ENCODE results near the gene ARHGEF28. TPM values are rescaled to one million over a fixed set of nuclear protein-coding genes. Genes with fewer than 3 reads are reported as not detected.

ARHGEF28 gene
- total and polyA plus RNA-seq, 2 donors (not counting 1 experiment from before 2014, with no cell fraction given) = 2.3 to 34.3 TPM

GRCh38 chr5:73638344-73639095, 12.5 kb downstream of the ARHGEF28 start:
- no peak overlapping the region for H3K9ac ChIP-seq (ENCODE audit: insufficient read depth, low read length)
- peaks cover 4% of the 10 kb centered on the region for H3K4me1 ChIP-seq (ENCODE audit: control insufficient read depth, extremely low read depth, insufficient read depth, low read length)
- H3K4me3 ChIP-seq (replicated peaks in 1 of 4; ENCODE audit: control extremely low read depth in 1 of 4, insufficient read depth in 1 of 4, low read depth in 3 of 4, low read length in 4 of 4) = no peak overlapping the region
- H3K9me3 ChIP-seq (ENCODE audit: control insufficient read depth, insufficient read depth, low read depth, low read length) = no peaks in the 10 kb centered on the region
- H2AFZ ChIP-seq (ENCODE audit: low read length) = no peak overlapping the region
- no peaks in the 10 kb centered on the region for H4K20me1 ChIP-seq (ENCODE audit: control insufficient read depth, extremely low read depth, insufficient read depth, low read length)
- no peaks in the 10 kb centered on the region for H3K36me3 ChIP-seq (ENCODE audit: control insufficient read depth, insufficient read depth, low read length)
- no peaks in the 10 kb centered on the region for H3K27me3 ChIP-seq (ENCODE audit: control insufficient read depth, insufficient read depth, low read length)
- peak overlapping the region; percentile 59 for H3K4me2 ChIP-seq (ENCODE audit: extremely low read depth, insufficient read depth, low read length)
- TF ChIP-seq, protein P1, sequence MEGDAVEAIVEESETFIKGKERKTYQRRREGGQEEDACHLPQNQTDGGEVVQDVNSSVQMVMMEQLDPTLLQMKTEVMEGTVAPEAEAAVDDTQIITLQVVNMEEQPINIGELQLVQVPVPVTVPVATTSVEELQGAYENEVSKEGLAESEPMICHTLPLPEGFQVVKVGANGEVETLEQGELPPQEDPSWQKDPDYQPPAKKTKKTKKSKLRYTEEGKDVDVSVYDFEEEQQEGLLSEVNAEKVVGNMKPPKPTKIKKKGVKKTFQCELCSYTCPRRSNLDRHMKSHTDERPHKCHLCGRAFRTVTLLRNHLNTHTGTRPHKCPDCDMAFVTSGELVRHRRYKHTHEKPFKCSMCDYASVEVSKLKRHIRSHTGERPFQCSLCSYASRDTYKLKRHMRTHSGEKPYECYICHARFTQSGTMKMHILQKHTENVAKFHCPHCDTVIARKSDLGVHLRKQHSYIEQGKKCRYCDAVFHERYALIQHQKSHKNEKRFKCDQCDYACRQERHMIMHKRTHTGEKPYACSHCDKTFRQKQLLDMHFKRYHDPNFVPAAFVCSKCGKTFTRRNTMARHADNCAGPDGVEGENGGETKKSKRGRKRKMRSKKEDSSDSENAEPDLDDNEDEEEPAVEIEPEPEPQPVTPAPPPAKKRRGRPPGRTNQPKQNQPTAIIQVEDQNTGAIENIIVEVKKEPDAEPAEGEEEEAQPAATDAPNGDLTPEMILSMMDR (conservative IDR thresholded peaks at IDR 0.05 in 1 of 2, IDR thresholded peaks at IDR 0.05 in 1 of 2; ENCODE audit: low read depth in 1 of 2, low read length in 2 of 2) = no peak
- TF ChIP-seq EZH2 (IDR thresholded peaks at IDR 0.05; ENCODE audit: low read length, missing control alignments) = no peak
- peak; percentile 61 to 83 for DNase-seq (ENCODE audit: low read depth in 2 of 2)
- peak overlapping the region; percentile 53 for H3K27ac ChIP-seq (ENCODE audit: insufficient read depth, low read length)
- H3K79me2 ChIP-seq (ENCODE audit: control insufficient read depth, insufficient read depth, low read length) = peaks cover 30% of the 10 kb centered on the region

DNA sequence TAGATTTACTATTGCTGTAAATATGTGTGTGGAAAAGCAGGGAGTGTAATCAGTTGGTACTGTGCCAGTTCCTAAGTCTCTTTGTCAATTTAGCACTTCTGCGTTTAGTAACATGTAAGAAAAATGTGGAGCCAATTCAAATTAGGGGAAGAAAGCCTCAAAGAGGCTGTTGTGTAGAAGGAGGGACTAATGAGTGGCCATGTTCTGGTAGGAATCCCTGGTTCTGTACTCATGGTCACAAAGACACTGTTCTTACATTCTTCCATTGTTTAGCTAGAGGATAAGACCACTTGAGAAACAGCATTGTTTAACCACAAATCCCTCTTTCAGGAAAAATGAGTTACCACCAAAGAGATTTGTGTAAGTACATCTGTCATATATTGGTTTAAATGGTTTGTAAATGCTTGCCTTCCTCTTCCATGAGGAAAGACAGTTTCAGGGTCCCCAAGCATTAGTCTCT, 14.9 kb downstream of the ARHGEF28 start:
- H3K4me3 ChIP-seq (replicated peaks in 1 of 4; ENCODE audit: control extremely low read depth in 1 of 4, insufficient read depth in 1 of 4, low read depth in 3 of 4, low read length in 4 of 4) = no peak overlapping the region
- DNase-seq (ENCODE audit: low read depth in 2 of 2) = peak; percentile 52 to 90
- TF ChIP-seq EZH2 (IDR thresholded peaks at IDR 0.05; ENCODE audit: low read length, missing control alignments) = no peak
- TF ChIP-seq, protein P1 (conservative IDR thresholded peaks at IDR 0.05 in 1 of 2, IDR thresholded peaks at IDR 0.05 in 1 of 2; ENCODE audit: low read depth in 1 of 2, low read length in 2 of 2) = no peak
- H3K27me3 ChIP-seq (ENCODE audit: control insufficient read depth, insufficient read depth, low read length) = no peaks in the 10 kb centered on the region
- no peak overlapping the region for H2AFZ ChIP-seq (ENCODE audit: low read length)
- peaks cover 30% of the 10 kb centered on the region for H3K79me2 ChIP-seq (ENCODE audit: control insufficient read depth, insufficient read depth, low read length)
- no peaks in the 10 kb centered on the region for H3K36me3 ChIP-seq (ENCODE audit: control insufficient read depth, insufficient read depth, low read length)
- H3K4me2 ChIP-seq (ENCODE audit: extremely low read depth, insufficient read depth, low read length) = no peak overlapping the region
- peaks cover 4% of the 10 kb centered on the region for H3K4me1 ChIP-seq (ENCODE audit: control insufficient read depth, extremely low read depth, insufficient read depth, low read length)
- H3K9ac ChIP-seq (ENCODE audit: insufficient read depth, low read length) = no peak overlapping the region
- no peaks in the 10 kb centered on the region for H3K9me3 ChIP-seq (ENCODE audit: control insufficient read depth, insufficient read depth, low read depth, low read length)
- H4K20me1 ChIP-seq (ENCODE audit: control insufficient read depth, extremely low read depth, insufficient read depth, low read length) = no peaks in the 10 kb centered on the region
- H3K27ac ChIP-seq (ENCODE audit: insufficient read depth, low read length) = no peak overlapping the region

DNA sequence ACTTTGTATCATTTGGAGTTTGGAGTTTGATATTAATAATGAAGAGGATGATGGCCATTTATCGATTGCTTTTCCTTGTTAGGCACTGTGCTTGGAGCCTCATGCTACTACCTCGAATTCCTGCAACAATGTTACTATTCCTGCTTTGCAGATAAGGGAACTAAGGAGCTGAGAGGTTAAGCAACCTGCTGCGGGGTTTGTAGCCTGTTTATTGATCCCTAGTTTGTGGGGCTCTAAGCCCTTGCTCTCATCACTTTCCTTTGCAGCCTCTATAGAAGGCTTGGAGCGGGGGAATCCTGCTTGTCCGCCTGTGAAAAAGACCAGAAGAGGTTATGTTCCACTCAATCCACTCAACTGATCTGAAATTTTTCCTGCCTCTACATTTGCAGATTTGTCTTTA, 15.8 kb downstream of the ARHGEF28 start:
- peaks cover 4% of the 10 kb centered on the region for H3K4me1 ChIP-seq (ENCODE audit: control insufficient read depth, extremely low read depth, insufficient read depth, low read length)
- H3K36me3 ChIP-seq (ENCODE audit: control insufficient read depth, insufficient read depth, low read length) = no peaks in the 10 kb centered on the region
- no peak overlapping the region for H3K4me2 ChIP-seq (ENCODE audit: extremely low read depth, insufficient read depth, low read length)
- DNase-seq (ENCODE audit: low read depth in 2 of 2) = no peak
- no peaks in the 10 kb centered on the region for H3K9me3 ChIP-seq (ENCODE audit: control insufficient read depth, insufficient read depth, low read depth, low read length)
- H4K20me1 ChIP-seq (ENCODE audit: control insufficient read depth, extremely low read depth, insufficient read depth, low read length) = no peaks in the 10 kb centered on the region
- peaks cover 25% of the 10 kb centered on the region for H3K79me2 ChIP-seq (ENCODE audit: control insufficient read depth, insufficient read depth, low read length)
- TF ChIP-seq EZH2 (IDR thresholded peaks at IDR 0.05; ENCODE audit: low read length, missing control alignments) = no peak
- TF ChIP-seq, protein P1 (conservative IDR thresholded peaks at IDR 0.05 in 1 of 2, IDR thresholded peaks at IDR 0.05 in 1 of 2; ENCODE audit: low read depth in 1 of 2, low read length in 2 of 2) = no peak
- H3K27ac ChIP-seq (ENCODE audit: insufficient read depth, low read length) = no peak overlapping the region
- no peak overlapping the region for H3K9ac ChIP-seq (ENCODE audit: insufficient read depth, low read length)
- H2AFZ ChIP-seq (ENCODE audit: low read length) = no peak overlapping the region
- no peaks in the 10 kb centered on the region for H3K27me3 ChIP-seq (ENCODE audit: control insufficient read depth, insufficient read depth, low read length)
- H3K4me3 ChIP-seq (replicated peaks in 1 of 4; ENCODE audit: control extremely low read depth in 1 of 4, insufficient read depth in 1 of 4, low read depth in 3 of 4, low read length in 4 of 4) = no peak overlapping the region

Measured in fibroblast of lung (primary cell).